GM12892 (cell line): Measurements from ENCODE around the gene FSHR.

ENCODE experiments used
- POLR2A ChIP-seq: IDR thresholded peaks from 2 replicates; pipeline ENCODE4 v1.6.1; 2011; ENCODE audit warnings: low read depth, low read length, control low read depth
- POLR2AphosphoS5 ChIP-seq: IDR thresholded peaks from 2 replicates; pipeline ENCODE4 v1.6.1; 2011; ENCODE audit warnings: low read depth, low read length, control low read depth

- TF ChIP-seq POLR2A (no peak), POLR2AphosphoS5 (no peak)
Measured at GRCh38 chr2:49033394-49034185, 120.7 kb downstream of the FSHR start.
